Measurements from ENCODE around the gene ARHGEF40.

The ARHGEF40 gene

DNA sequence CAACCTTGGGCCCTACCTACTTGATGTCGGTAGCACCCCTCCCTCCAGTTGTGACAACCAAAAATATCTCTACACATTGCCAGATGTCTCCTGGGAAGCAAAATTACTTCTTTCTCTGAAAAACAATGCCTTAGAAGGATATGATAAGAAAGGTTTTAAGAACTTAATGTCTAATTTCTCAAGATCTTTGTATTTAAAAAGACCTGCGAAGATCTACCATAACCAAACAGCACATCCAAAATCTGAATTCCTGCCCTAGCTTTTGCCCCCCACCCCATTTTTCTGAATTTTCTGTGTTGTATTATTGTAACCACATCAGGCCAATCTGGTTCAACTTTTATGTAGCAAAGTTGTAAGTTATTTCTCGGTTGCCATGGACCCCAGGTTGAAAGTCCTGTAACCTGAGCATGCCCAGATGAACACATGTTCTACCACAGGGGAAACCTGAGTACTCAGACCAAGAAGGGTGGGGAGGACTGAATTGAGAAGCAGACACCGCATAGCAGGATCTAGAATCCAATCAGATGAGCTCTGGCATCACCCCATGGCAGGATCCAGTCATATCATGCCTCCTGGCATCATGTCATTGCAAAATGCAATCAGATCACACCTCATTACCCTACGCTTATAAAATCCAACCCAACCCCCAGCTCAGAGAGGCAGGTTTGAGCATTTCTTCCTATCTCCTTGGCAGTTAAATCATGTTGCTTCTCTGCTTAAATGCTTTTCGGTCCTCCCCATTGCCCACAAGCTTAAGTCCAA lies 39.5 kb downstream of the ARHGEF40 start:
- in situ Hi-C loops (cut with MboI; ENCODE audit: low sequenced_read_pairs) = no loop called here

DNA sequence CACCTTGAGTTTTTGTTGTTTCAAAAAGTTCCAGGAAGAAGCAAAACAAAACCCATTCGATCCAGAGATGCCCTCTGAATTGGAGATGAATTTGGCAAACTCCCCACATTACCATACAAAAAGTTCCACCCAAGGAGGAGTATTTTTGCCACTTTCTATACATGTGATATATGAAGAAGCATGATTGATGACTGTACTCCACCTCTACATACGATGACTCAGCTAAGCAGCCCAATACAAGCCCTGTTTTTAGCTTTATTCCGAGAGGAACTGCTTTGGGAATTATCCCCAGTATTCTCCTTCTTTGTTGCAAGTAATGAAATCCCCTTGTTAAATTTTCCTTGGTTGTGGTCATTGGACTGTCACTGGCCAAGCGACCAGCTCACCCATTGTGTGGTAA lies 42.2 kb downstream of the ARHGEF40 start:
- in situ Hi-C loops (cut with MboI; ENCODE audit: low sequenced_read_pairs) = no loop called here

GRCh38 chr14:21113369-21113768 lies 43.3 kb downstream of the ARHGEF40 start:
- in situ Hi-C loops (cut with MboI; ENCODE audit: low sequenced_read_pairs) = no loop called here

DNA sequence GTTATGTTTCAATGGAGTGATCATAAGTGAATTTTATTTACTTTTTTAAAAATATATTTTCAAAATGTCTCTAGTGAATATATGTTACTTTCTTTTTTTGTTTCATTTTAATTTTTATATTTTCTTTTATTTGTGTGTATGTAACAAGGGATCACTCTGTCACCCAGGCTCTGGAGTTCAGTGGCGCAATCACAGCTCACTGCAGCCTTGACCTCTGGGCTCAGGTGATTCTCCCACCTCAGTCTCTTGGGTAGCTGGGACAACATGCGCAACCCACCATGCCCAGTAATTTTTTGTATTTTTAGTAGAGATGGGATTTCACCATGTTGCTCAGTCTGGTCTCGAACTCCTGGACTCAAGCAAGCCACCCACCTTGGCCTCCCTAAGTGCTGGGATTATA lies 48.8 kb downstream of the ARHGEF40 start:
- in situ Hi-C loops (cut with MboI; ENCODE audit: low sequenced_read_pairs) = no loop called here

- in situ Hi-C loops (cut with MboI; ENCODE audit: low sequenced_read_pairs) = no loop called here
Measured at GRCh38 chr14:21120686-21121085, 50.6 kb downstream of the ARHGEF40 start.

- in situ Hi-C loops (cut with MboI; ENCODE audit: low sequenced_read_pairs) = no loop called here
Measured at GRCh38 chr14:21121122-21121521, 51.0 kb downstream of the ARHGEF40 start.

GRCh38 chr14:21123429-21123828 lies 53.3 kb downstream of the ARHGEF40 start:
- in situ Hi-C loops (cut with MboI; ENCODE audit: low sequenced_read_pairs) = no loop called here

GRCh38 chr14:21133901-21134300 lies 63.8 kb downstream of the ARHGEF40 start:
- in situ Hi-C loops (cut with MboI; ENCODE audit: low sequenced_read_pairs) = no loop called here

GRCh38 chr14:21136024-21136423 lies 65.9 kb downstream of the ARHGEF40 start:
- in situ Hi-C loops (cut with MboI; ENCODE audit: low sequenced_read_pairs) = no loop called here
